GM18511 (cell line): Measurements from ENCODE around the gene ORMDL3.

Experiments used
- ATAC-seq: cut with Tn5 transposase; IDR thresholded peaks from one replicate; pipeline ENCODE4 v1.9.1; 2021; ENCODE audit warnings: mild to moderate bottlenecking, moderate library complexity; ENCODE audit not compliant: unreplicated experiment

Gene ORMDL3

GRCh38 chr17:39927101-39927928 is at the start of gene ORMDL3, which contains the start of gene LRRC3C:
Gene ORMDL3 (minus strand): TSS chr17:39927601. CDS start chr17:39924203, 3,398 bp downstream.
Gene LRRC3C (plus strand): TSS chr17:39927732. CDS start chr17:39941524, 13,792 bp downstream.
- peak; percentile 74 for ATAC-seq

- ATAC-seq = no peak
These were observed 48.4 kb upstream of the ORMDL3 start for GRCh38 chr17:39975801-39976200.

GRCh38 chr17:39974433-39974832 is 47.0 kb upstream of the ORMDL3 start:
- no peak for ATAC-seq

GRCh38 chr17:39973496-39973895 is 46.1 kb upstream of the ORMDL3 start:
- ATAC-seq = no peak

GRCh38 chr17:39972271-39972670 is 44.9 kb upstream of the ORMDL3 start:
- ATAC-seq = no peak

GRCh38 chr17:39971076-39971603 is 43.7 kb upstream of the ORMDL3 start:
- no peak for ATAC-seq

- no peak for ATAC-seq
These were observed 42.8 kb upstream of the ORMDL3 start for GRCh38 chr17:39970157-39970692.

- no peak for ATAC-seq
These were observed 42.0 kb upstream of the ORMDL3 start for GRCh38 chr17:39969375-39969774.

GRCh38 chr17:39968761-39969160 is 41.4 kb upstream of the ORMDL3 start:
- ATAC-seq = no peak

GRCh38 chr17:39966771-39967170 is 39.4 kb upstream of the ORMDL3 start:
- no peak for ATAC-seq

- no peak for ATAC-seq
These were observed 37.8 kb upstream of the ORMDL3 start for GRCh38 chr17:39965017-39965699.

GRCh38 chr17:39963829-39964228 is 36.4 kb upstream of the ORMDL3 start:
- no peak for ATAC-seq

GRCh38 chr17:39962642-39963220 is 35.3 kb upstream of the ORMDL3 start, which contains the start of gene GSDMA:
Gene GSDMA (plus strand): TSS chr17:39963004. CDS start chr17:39965688, 2,684 bp downstream.
- no peak for ATAC-seq

- no peak for ATAC-seq
These were observed 33.2 kb upstream of the ORMDL3 start for GRCh38 chr17:39960524-39961041.

- no peak for ATAC-seq
These were observed 28.4 kb upstream of the ORMDL3 start for GRCh38 chr17:39955726-39956225.

GRCh38 chr17:39954876-39955275 is 27.5 kb upstream of the ORMDL3 start:
- no peak for ATAC-seq

GRCh38 chr17:39953471-39953888 is 26.1 kb upstream of the ORMDL3 start:
- no peak for ATAC-seq

- ATAC-seq = peak; percentile 86
These were observed 25.5 kb upstream of the ORMDL3 start for GRCh38 chr17:39952680-39953470.

- no peak for ATAC-seq
These were observed 24.7 kb upstream of the ORMDL3 start for GRCh38 chr17:39951924-39952679.
